ENCODE results near the gene TUBGCP3.

DNA sequence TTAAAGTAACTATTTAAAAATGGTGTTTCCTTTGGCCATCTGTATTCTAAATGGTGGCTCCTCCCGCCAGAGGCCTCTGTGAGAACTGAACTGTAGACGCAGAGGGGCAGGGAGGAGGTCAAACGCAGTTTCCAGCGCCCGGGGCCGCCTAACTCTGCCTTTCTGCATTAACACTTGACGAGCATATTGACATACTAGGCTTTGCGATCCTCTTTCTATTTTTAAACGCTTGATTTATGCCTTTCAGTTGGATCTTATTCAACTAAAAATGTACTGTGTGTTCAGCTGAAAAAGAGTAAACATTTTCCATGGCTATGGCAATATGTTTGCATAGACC lies 137.1 kb downstream of the TUBGCP3 start:
- TF ChIP-seq, protein P1, sequence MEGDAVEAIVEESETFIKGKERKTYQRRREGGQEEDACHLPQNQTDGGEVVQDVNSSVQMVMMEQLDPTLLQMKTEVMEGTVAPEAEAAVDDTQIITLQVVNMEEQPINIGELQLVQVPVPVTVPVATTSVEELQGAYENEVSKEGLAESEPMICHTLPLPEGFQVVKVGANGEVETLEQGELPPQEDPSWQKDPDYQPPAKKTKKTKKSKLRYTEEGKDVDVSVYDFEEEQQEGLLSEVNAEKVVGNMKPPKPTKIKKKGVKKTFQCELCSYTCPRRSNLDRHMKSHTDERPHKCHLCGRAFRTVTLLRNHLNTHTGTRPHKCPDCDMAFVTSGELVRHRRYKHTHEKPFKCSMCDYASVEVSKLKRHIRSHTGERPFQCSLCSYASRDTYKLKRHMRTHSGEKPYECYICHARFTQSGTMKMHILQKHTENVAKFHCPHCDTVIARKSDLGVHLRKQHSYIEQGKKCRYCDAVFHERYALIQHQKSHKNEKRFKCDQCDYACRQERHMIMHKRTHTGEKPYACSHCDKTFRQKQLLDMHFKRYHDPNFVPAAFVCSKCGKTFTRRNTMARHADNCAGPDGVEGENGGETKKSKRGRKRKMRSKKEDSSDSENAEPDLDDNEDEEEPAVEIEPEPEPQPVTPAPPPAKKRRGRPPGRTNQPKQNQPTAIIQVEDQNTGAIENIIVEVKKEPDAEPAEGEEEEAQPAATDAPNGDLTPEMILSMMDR (conservative IDR thresholded peaks at IDR 0.05; ENCODE audit: low read depth in 2 of 2) = no peak
- TF ChIP-seq JUNB (IDR thresholded peaks at IDR 0.05; ENCODE audit: unreplicated experiment) (no peak), EZH2 (IDR thresholded peaks at IDR 0.05; ENCODE audit: low read depth, unreplicated experiment) (no peak), POLR2AphosphoS5 (IDR thresholded peaks at IDR 0.05; ENCODE audit: low read depth) (no peak)
- TF ChIP-seq, protein P2, sequence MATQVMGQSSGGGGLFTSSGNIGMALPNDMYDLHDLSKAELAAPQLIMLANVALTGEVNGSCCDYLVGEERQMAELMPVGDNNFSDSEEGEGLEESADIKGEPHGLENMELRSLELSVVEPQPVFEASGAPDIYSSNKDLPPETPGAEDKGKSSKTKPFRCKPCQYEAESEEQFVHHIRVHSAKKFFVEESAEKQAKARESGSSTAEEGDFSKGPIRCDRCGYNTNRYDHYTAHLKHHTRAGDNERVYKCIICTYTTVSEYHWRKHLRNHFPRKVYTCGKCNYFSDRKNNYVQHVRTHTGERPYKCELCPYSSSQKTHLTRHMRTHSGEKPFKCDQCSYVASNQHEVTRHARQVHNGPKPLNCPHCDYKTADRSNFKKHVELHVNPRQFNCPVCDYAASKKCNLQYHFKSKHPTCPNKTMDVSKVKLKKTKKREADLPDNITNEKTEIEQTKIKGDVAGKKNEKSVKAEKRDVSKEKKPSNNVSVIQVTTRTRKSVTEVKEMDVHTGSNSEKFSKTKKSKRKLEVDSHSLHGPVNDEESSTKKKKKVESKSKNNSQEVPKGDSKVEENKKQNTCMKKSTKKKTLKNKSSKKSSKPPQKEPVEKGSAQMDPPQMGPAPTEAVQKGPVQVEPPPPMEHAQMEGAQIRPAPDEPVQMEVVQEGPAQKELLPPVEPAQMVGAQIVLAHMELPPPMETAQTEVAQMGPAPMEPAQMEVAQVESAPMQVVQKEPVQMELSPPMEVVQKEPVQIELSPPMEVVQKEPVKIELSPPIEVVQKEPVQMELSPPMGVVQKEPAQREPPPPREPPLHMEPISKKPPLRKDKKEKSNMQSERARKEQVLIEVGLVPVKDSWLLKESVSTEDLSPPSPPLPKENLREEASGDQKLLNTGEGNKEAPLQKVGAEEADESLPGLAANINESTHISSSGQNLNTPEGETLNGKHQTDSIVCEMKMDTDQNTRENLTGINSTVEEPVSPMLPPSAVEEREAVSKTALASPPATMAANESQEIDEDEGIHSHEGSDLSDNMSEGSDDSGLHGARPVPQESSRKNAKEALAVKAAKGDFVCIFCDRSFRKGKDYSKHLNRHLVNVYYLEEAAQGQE (IDR thresholded peaks at IDR 0.05; ENCODE audit: unreplicated experiment) = no peak
- TF ChIP-seq, protein P3, sequence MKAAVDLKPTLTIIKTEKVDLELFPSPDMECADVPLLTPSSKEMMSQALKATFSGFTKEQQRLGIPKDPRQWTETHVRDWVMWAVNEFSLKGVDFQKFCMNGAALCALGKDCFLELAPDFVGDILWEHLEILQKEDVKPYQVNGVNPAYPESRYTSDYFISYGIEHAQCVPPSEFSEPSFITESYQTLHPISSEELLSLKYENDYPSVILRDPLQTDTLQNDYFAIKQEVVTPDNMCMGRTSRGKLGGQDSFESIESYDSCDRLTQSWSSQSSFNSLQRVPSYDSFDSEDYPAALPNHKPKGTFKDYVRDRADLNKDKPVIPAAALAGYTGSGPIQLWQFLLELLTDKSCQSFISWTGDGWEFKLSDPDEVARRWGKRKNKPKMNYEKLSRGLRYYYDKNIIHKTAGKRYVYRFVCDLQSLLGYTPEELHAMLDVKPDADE (IDR thresholded peaks at IDR 0.05) = no peak
